ENCODE data around the gene ANKHD1.
"Not testable (repeated sequence)": the region's sequence is repeated elsewhere in the genome, so short reads cannot be mapped to it uniquely, and the experiment has no call there.

ANKHD1 gene

GRCh38 chr5:140566665-140567064, 165.0 kb downstream of the ANKHD1 start:
- DNase-seq: no peak

GRCh38 chr5:140567136-140567818, 165.6 kb downstream of the ANKHD1 start:
- DNase-seq: no peak

- DNase-seq: no peak
These were observed 166.2 kb downstream of the ANKHD1 start for GRCh38 chr5:140567871-140568270.

GRCh38 chr5:140568443-140569063, 166.9 kb downstream of the ANKHD1 start:
- no peak for DNase-seq

- DNase-seq: no peak
These were observed 167.6 kb downstream of the ANKHD1 start for GRCh38 chr5:140569197-140569596.

GRCh38 chr5:140570058-140570457, 168.4 kb downstream of the ANKHD1 start:
- no peak for DNase-seq

- no peak for DNase-seq
These were observed 168.9 kb downstream of the ANKHD1 start for GRCh38 chr5:140570488-140570887.

- no peak for DNase-seq
These were observed 169.5 kb downstream of the ANKHD1 start for GRCh38 chr5:140571105-140571504.

GRCh38 chr5:140573683-140574082, 172.1 kb downstream of the ANKHD1 start:
- DNase-seq: no peak

- DNase-seq: no peak
These were observed 172.5 kb downstream of the ANKHD1 start for GRCh38 chr5:140574165-140574564.

- DNase-seq: no peak
These were observed 173.7 kb downstream of the ANKHD1 start for GRCh38 chr5:140575309-140575708.

GRCh38 chr5:140576776-140577201, 175.2 kb downstream of the ANKHD1 start:
- DNase-seq: no peak

GRCh38 chr5:140579188-140579747, 177.6 kb downstream of the ANKHD1 start:
- DNase-seq: not testable (repeated sequence)

- DNase-seq: no peak
These were observed 185.9 kb downstream of the ANKHD1 start for GRCh38 chr5:140587495-140587894.

- no peak for DNase-seq
These were observed 186.9 kb downstream of the ANKHD1 start for GRCh38 chr5:140588311-140589070.

All from amniotic stem cell (primary cell).